Subcutaneous abdominal adipose tissue (tissue), 5 donors: ENCODE measurements around the gene ATXN7L3.

Experiments used
- H3K27ac ChIP-seq: one replicate; pipeline ENCODE4 v1.7.0; 2013; ENCODE audit warnings: low read depth, mild to moderate bottlenecking, inconsistent platforms, low read length, moderate library complexity
- H3K27me3 ChIP-seq, 5 donors: one replicate each; pipeline ENCODE4 v1.7.0; 2013; ENCODE audit warnings: low read length in 5 of 5, inconsistent platforms in 1 of 5; ENCODE audit not compliant: control insufficient read depth in 5 of 5, insufficient read depth in 4 of 5
- H3K36me3 ChIP-seq, 5 donors: one replicate each; pipeline ENCODE4 v1.7.0; 2013; ENCODE audit warnings: low read length in 5 of 5; ENCODE audit not compliant: control insufficient read depth in 5 of 5, insufficient read depth in 5 of 5
- H3K4me1 ChIP-seq, 5 donors: one replicate each; pipeline ENCODE4 v1.7.0; 2013; ENCODE audit warnings: low read length in 5 of 5, mild to moderate bottlenecking in 3 of 5, moderate library complexity in 1 of 5; ENCODE audit not compliant: control insufficient read depth in 5 of 5, insufficient read depth in 5 of 5
- H3K4me3 ChIP-seq, 5 donors: one replicate each; pipeline ENCODE4 v1.7.0; 2013; ENCODE audit warnings: low read length in 5 of 5, low read depth in 1 of 5
- H3K9ac ChIP-seq, 5 donors: one replicate each; pipeline ENCODE4 v1.7.0; 2013; ENCODE audit warnings: low read length in 5 of 5, mild to moderate bottlenecking in 4 of 5, moderate library complexity in 3 of 5
- H3K9me3 ChIP-seq, 5 donors: one replicate each; pipeline ENCODE4 v1.7.0; 2013; ENCODE audit warnings: low read length in 5 of 5; ENCODE audit not compliant: control insufficient read depth in 5 of 5
- donor health status: healthy.
- donor health status: healthy.
- donor health status: healthy.
- donor health status: healthy.
- donor health status: healthy.

Gene ATXN7L3

GRCh38 chr17:44230140-44230539 lies 30.5 kb upstream of the ATXN7L3 start:
- Histone ChIP-seq H3K27ac (no peak overlapping the region), H3K4me3 (no peak overlapping the region)

DNA sequence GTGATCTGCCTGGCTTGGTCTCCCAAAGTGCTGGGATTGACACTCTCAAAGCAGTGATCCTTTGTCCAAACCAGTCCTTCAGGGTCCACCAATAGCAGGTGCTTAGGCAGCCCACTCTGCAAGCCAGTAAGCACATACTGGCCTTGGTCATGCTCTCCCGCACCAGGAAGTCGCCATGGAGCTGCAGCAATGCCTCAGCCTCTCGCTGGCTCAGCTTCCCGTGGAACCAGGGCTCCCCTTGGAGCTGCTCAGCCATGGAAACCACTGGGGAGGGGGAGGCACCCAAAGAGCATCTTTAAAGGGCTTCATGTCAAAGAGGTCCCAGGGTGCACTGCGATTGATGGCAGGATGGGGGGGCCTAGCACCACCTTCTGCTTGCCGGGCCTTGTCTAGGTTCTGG lies 29.4 kb upstream of the ATXN7L3 start:
- Histone ChIP-seq H3K27me3 (no peaks in the 10 kb centered on the region), H3K9ac (no peak overlapping the region), H3K36me3 (no peaks in the 10 kb centered on the region), H3K4me1 (peaks cover 0 to 11% (median 4%) of the 10 kb centered on the region in 5 donors), H3K9me3 (no peaks in the 10 kb centered on the region), H3K27ac (no peak overlapping the region), H3K4me3 (no peak overlapping the region)

More at GRCh38 chr17:44230140-44230539, 30.5 kb upstream of the ATXN7L3 start:
- H3K9ac ChIP-seq, result no peak overlapping the region
- peaks cover 0 to 16% (median 3%) of the 10 kb centered on the region in 5 donors for H3K4me1 ChIP-seq
- no peaks in the 10 kb centered on the region for H3K9me3 ChIP-seq
- H3K27me3 ChIP-seq, result no peaks in the 10 kb centered on the region
- H3K36me3 ChIP-seq, result no peaks in the 10 kb centered on the region

DNA sequence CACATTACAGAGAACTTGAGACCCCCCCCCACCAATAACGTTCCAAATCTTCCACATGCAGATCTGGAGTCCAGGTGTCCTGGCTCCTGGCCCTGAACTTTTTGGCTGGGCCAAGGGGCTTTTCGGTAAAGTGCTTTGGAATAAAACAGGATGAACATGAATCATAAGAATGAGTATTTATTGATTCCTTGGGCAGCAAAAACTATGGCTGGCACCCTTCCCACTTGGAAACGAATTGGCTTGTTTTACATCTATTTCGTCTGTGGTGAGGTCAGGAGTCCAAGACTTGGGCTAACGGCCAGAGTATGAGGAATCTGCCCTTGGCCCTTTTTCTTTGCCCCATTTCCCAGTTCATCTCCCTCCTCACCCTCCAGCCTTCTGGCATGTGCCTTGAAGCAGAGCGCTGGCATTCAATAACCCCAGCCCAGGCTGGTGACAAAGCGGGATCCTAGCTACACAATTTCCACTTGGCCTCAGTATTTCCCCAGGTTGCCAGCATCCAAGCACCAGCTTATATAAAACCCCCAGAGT lies 23.9 kb upstream of the ATXN7L3 start:
- Histone ChIP-seq H3K27me3 (no peaks in the 10 kb centered on the region), H3K4me1 (peaks cover 12 to 36% (median 28%) of the 10 kb centered on the region in 5 donors), H3K36me3 (no peaks in the 10 kb centered on the region), H3K27ac (peak overlapping the region; percentile 84), H3K9me3 (no peaks in the 10 kb centered on the region), H3K9ac (no peak overlapping the region), H3K4me3 (no peak overlapping the region)

GRCh38 chr17:44222112-44222869 lies 22.6 kb upstream of the ATXN7L3 start:
- no peaks in the 10 kb centered on the region for H3K27me3 ChIP-seq
- peak overlapping the region; percentile 84 for H3K27ac ChIP-seq
- no peaks in the 10 kb centered on the region for H3K9me3 ChIP-seq
- H3K4me1 ChIP-seq, result peaks cover 17 to 46% (median 38%) of the 10 kb centered on the region in 5 donors
- no peaks in the 10 kb centered on the region for H3K36me3 ChIP-seq
- peak overlapping the region; percentile 69 to 89 (median 79) for H3K4me3 ChIP-seq
- H3K9ac ChIP-seq, result peak overlapping the region; percentile 69 to 82 (median 74)

DNA sequence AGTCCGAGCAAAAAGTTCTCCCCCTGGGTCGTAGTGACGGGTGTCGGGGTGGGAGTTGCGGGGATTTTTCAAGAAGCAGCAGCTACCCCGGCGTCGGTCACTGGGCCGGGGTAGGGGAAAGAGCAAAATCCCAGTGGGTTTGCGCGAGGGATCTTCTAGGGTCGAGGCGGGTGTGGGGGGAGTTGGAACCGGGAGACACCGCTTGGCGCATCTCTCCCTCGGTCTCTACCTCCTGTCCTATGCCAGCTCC lies 22.1 kb upstream of the ATXN7L3 start:
- Histone ChIP-seq H3K27ac (peak overlapping the region; percentile 84), H3K4me1 (peaks cover 17 to 48% (median 43%) of the 10 kb centered on the region in 5 donors), H3K4me3 (peak overlapping the region; percentile 69 to 89 (median 79)), H3K9me3 (no peaks in the 10 kb centered on the region), H3K27me3 (no peaks in the 10 kb centered on the region), H3K36me3 (peaks cover 0 to 5% (median 1%) of the 10 kb centered on the region in 5 donors), H3K9ac (peak overlapping the region in 4 of 5 donors; percentile 69 to 75 (median 72))

DNA sequence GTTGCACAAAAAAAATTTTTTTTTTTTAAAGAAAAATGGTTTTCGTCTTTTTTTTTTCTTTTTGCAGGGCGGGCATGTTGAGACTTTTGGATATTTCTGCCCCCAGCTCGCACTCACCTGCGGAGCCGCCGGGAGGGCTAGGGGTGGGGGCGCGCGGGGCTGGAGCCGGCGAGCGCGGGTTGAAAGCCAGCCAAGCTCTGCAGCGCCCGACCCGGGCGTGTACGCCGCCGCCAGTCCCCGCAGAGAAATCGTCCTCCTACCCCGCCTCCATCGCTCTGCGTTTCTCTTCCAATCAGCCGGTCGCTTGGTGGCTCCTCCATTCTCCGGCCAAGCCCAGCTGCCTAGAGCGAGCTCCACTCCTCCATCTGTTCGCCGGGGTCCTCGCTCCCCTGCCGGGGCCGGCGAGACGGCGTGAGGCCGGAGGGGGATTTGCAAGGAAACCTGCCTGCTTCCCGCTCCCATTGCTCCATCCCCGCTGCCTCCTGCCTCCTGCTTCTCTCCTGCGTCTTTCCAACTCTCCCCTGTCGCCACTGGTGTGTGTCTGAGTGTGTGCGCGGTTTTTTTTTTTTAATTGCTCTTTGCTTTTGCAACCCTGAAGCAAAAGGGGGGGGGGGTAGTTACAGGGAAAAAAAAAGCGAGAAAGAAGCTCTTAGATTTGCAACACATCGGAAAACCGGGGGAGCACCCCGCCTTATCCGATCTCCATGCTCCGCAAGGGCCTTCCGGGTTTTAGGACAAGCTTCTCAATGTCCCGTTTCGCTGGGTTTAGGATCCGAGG lies 21.6 kb upstream of the ATXN7L3 start:
- H3K36me3 ChIP-seq, result peaks cover 0 to 10% (median 6%) of the 10 kb centered on the region in 5 donors
- peak overlapping the region; percentile 84 for H3K27ac ChIP-seq

DNA sequence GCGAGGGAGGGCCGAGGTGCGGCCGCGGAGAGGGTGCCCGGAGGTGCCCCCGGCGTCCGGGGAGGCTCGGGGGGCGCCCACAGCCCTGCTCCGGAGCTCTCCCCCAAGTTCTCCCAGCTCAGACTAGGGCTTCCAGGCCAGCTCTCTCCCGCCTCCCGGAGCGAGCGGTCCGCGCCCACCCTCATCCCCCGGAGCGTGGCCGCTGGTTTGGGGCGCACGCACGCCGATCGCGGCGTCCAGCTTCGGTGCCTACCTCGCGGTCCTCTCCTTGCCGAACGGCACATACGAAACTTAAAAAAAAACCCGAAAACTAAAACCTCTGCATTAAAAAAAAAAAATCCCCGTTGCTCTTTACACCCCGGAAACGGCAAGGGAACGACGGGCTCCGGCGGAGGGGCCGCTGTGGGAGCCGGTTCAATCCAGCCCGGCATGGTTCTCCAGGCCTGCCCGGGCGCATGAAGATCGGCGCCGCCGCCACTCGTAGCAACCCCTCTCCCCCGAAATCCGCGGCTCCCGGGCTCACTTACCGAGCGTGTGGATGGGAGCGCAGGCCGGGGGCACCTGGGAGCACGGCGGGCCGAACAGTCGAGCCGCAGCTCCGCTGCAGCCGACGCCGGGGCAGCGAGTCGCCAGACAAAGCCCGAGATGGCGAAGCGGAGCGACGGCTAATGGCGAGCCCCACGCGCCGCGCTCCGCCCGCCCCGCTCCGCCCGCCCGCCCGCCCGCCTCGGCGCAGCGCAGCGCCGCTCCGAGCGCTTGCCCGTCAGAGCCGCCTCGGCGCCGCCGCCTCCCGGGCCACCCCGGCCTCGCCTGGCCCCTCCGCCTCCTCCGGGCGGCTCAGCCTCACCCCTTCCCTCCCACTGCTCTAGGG lies 20.8 kb upstream of the ATXN7L3 start:
- Histone ChIP-seq H3K4me1 (peaks cover 17 to 51% (median 48%) of the 10 kb centered on the region in 5 donors), H3K27me3 (no peaks in the 10 kb centered on the region), H3K9ac (peak overlapping the region in 4 of 5 donors; percentile 71 to 89 (median 78)), H3K27ac (peak overlapping the region; percentile 88), H3K9me3 (no peaks in the 10 kb centered on the region), H3K36me3 (peaks cover 3 to 18% (median 15%) of the 10 kb centered on the region in 5 donors), H3K4me3 (peak overlapping the region in 4 of 5 donors; percentile 77 to 89 (median 86))

More for the DNA sequence above, 21.6 kb upstream of the ATXN7L3 start:
- H3K27me3 ChIP-seq, result no peaks in the 10 kb centered on the region
- H3K4me3 ChIP-seq, result peak overlapping the region; percentile 69 to 89 (median 79)
- peak overlapping the region in 4 of 5 donors; percentile 69 to 75 (median 72) for H3K9ac ChIP-seq
- H3K4me1 ChIP-seq, result peaks cover 17 to 49% (median 48%) of the 10 kb centered on the region in 5 donors
- H3K9me3 ChIP-seq, result no peaks in the 10 kb centered on the region

DNA sequence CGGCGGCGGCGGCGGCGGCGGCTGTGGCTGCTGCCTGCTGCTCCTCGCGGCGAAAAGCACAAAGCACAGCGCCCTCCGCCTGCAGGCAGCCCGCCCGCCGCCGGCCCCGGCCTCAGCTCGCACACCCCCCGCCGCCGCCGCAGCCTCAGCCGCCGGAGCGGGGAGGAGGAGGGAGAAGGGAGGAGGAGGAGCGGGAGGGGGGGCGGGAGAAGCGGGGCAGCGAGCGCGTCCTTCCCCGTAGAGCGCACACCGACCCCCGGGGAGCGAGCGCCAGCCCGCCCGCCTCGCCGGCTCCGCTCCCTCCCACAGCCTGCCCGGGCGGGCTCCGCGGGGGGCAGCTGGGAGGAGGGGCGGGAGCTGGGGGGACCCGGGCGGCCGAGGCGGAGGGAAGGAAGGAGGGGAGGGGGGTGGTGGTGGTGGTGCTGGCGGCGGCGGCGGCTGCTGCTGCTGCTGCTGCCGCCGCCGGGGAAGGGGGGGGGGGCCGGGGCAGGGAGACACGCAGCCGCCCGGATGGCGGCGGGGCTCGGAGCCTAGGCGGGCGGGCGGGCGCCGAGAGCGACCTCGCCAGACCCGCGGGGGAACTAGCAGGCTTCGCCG lies 20.0 kb upstream of the ATXN7L3 start, which contains the start of gene UBTF:
Gene UBTF (minus strand): TSS at position 60 of the 597 bp plus-strand sequence. CDS start 1,446 bp downstream, outside the sequence.
- H3K4me3 ChIP-seq, result peak within 1 kb of the TSS in 4 of 5 donors; percentile 71 to 89 (median 86)
- H3K27me3 ChIP-seq, result no peaks in the 10 kb centered on the region
- H3K4me1 ChIP-seq, result peaks cover 17 to 51% (median 48%) of the 10 kb centered on the region in 5 donors
- no peaks in the 10 kb centered on the region for H3K9me3 ChIP-seq
- peaks cover 3 to 25% (median 22%) of the 10 kb centered on the region in 5 donors for H3K36me3 ChIP-seq
- peak within 1 kb of the TSS; percentile 88 for H3K27ac ChIP-seq
- H3K9ac ChIP-seq, result peak within 1 kb of the TSS in 4 of 5 donors; percentile 71 to 89 (median 78)

GRCh38 chr17:44219108-44219615 lies 19.5 kb upstream of the ATXN7L3 start:
- Histone ChIP-seq H3K27me3 (no peaks in the 10 kb centered on the region), H3K27ac (peak overlapping the region; percentile 41), H3K9ac (peak overlapping the region in 2 of 5 donors; percentile 68 to 83), H3K36me3 (peaks cover 3 to 31% (median 28%) of the 10 kb centered on the region in 5 donors), H3K4me3 (peak overlapping the region in 4 of 5 donors; percentile 61 to 89 (median 78)), H3K4me1 (peaks cover 17 to 50% (median 48%) of the 10 kb centered on the region in 5 donors), H3K9me3 (no peaks in the 10 kb centered on the region)
